GM18499 (cell line): Measurements from ENCODE around the gene CRYBG3.
"Not testable (repeated sequence)": the region's sequence is repeated elsewhere in the genome, so short reads cannot be mapped to it uniquely, and the experiment has no call there.

Source experiments
- ATAC-seq: cut with Tn5 transposase; IDR thresholded peaks from one replicate; pipeline ENCODE4 v1.9.1; 2021; ENCODE audit warnings: moderate number of reproducible peaks; ENCODE audit not compliant: insufficient read depth, unreplicated experiment

CRYBG3 gene

DNA sequence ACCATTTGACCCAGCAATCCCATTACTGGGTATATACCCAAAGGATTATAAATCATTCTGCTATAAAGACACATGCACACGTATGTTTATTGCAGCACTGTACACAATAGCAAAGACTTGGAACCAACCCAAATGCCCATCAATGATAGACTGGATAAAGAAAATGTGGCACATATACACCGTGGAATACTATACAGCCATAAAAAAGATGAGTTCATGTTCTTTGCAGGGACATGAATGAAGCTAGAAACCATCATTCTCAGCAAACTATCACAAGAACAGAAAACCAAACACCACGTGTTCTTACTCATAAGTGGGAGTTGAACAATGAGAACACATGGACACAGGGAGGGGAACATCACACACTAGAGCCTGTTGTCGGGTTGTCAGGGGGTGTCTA, 11.4 kb downstream of the CRYBG3 start:
- not testable (repeated sequence) for ATAC-seq

DNA sequence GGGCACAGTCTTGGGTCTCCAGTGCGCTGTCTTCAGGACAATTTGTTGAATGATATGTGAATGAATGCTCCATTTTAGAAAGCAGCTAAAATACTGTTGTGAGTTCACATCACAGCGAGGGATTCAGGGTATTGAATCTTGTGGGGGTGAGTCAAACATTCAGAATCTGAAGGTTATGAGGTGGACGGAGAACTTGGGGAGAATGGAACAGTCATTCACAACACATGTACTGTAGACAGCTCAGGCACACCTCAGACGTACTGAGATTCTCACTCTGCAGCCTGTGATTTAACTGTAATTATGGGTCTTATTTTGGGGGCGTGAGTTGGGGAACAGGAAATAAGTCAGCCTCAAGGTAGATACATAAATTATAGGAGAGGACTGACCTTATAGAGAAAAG, 13.9 kb downstream of the CRYBG3 start:
- no peak for ATAC-seq

DNA sequence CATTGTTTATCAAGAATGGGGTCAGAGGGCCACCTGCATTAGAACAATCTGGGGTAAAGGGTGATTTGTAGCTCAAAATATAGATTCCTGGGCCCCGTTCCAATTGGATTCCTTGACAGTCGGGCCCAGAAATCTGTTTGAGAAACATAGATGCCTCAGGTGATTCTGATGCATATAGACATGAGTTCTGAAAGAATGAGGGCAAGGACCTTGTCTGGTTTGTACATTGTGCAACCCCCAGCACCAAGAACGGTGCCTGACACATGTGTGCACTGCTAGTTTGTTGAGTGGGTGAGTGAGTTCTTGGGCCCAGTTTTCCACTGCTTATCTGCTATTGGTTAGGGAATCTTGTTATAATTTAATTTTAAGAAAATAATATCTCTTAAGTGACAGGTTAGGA, 16.6 kb downstream of the CRYBG3 start:
- ATAC-seq, result no peak

DNA sequence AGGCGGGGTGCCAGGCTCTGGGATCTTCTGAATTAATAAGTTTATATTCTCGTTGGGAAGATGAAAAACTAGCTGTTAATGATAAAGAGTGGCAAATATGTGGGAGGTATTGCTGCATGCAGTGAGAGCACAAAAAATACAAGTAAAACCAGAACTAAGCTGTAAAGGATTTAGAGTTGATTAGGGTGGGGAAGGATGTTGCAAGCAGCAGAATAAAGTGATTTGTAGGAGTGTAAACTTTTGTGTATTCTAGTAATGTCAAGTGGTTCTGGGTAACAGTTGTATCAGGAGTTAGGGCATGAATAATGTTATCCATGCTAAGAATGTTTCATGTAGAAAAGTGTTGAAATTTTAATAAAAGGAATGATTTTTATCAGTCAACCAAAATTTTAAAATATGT, 18.1 kb downstream of the CRYBG3 start:
- ATAC-seq, result no peak

DNA sequence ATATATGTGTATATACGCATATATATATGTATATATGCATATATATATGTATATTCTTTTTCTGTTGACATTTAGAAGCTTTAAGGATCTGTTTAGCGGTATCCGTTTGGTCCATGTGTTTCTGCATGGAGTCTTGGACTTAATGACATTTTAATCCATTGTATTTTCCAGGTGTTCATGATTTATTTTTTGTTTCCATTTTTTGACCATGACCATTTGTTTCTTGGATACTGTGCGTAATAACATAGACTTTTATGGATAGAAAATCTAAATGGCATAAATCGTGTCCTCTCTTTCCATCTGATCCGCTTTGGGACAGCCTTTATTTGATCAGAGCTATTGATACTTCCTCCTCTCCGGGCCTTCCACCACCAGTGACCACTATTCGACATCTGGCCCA, 19.5 kb downstream of the CRYBG3 start:
- ATAC-seq, result no peak

DNA sequence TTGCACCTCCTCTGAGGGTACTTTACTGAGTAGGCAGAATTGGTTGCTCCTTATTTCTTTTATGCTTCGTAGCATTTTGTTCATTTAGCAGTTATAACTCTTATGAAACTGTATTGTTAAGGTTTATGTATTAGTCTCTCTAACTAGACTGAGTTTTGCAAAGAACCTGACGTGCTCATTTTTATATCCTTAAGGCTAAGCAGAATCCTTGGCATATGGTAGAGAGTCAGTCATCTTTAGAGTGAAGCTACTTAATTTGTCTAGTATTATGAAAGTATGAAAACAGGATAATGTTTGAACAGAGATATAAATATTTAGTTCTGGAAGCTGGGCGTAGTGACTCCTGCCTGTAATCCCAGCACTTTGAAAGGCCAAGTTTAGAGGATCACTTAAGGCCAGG, 20.1 kb downstream of the CRYBG3 start:
- ATAC-seq, result no peak

DNA sequence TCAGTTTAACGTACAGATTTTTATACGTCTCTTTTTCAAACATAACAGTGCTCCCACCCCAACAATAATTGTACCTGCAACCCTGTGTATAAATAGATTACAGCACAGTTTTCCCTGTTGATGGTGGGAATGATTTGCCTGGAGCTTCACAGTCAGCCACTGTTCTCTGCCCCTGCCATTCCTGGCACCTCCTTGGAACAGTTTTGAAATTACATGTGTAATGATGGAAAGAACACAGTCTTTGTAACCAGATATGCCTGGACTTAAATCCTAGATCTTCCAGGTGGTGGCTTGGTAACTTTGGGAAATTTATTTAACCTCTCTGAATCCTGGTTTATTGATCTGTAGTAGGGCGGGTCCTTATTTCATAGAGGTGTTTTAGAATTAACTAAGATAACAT, 27.0 kb downstream of the CRYBG3 start:
- no peak for ATAC-seq

DNA sequence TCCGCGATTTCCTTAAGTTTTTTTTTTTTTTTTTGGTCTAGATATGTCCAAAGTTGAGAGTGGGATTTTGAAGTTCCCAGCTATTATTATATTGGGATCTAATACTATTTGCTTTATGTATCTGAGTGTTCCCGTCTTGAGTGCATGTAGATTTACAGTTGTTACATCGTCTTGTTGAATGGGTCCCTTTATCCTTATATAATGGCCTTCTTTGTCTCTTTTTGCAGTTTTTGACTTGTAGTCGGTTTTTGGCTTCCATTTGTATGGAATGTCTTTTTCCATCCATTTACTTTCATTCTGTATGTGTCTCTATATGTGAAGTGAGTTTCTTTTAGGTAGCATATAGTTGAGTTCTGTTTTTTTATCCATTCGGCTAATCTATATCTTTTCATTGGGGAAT, 35.6 kb downstream of the CRYBG3 start:
- ATAC-seq, result no peak

DNA sequence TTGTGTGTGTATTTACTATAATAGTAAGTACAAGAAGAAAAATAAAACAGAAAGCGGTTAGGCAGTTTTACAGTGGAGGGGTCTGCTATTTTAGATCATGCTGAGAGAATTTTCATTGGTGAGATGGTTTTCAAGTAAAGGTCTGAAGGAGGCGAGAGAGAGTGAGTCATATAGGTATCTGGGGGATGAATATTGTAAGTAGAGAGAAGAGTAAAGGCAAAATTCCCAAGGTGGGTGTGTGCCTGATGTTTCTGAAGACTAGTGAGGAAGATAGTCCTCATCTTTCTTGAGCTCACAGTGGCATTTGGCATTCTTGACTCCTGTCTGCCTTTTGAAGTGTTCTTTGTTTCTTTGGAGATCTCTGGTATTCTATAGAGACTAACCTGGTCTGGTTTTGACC, 38.6 kb downstream of the CRYBG3 start:
- ATAC-seq, result no peak

DNA sequence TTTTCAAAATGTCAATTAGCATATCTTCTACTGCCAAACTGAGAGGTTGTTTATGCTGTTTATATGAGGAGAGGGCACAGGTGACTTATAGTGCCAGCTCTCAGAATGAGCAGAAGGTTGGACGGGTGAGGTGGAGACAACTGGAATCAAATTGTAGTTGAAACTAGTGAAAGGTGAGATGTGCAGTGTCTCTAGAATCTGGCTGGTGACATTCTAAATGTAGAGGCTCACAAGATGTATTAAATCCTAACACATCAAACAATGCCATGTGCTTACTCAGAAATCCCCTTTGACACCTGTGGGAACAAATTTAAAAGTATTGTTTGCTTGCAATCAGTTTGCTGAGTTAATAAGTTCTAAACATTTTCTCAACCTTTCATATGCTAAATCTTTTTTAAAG, 40.8 kb downstream of the CRYBG3 start:
- no peak for ATAC-seq

DNA sequence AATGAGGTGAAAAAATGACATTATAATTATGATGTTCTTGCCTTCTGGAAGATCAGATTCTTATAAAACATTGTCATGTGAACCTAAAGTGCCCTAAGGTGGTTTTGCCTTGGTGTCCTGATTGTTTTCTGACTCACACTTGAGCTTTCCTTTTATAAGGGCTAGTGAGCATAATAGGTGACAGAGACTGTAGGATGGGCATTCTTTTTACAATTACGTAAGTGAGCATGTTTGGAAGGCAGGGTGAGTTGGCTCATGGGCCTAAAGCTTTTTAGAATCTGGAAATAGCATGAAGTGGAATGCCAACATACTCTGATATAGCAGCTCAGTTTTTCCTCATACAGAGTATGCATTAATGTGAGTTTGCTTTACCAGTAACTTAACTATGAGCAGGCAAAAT, 41.2 kb downstream of the CRYBG3 start:
- ATAC-seq, result no peak

DNA sequence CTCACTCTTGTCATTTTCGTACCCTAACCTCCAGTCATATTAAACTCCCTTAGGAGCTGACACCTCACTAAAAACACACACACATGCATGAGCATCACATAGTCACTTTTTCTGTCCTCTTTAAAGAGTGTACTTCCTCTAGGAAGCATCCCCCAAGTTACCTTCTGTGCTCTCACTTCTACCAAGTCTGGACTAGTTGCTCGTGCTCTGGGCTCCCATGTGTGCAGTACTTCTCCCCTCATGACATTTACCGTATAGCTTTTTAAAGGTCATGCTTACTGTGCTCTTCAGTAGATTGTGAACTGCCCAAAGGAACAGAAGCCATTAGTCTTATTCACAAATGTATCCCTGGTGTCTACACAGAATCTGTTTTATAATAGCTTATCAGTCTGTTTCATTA, 42.0 kb downstream of the CRYBG3 start:
- no peak for ATAC-seq

DNA sequence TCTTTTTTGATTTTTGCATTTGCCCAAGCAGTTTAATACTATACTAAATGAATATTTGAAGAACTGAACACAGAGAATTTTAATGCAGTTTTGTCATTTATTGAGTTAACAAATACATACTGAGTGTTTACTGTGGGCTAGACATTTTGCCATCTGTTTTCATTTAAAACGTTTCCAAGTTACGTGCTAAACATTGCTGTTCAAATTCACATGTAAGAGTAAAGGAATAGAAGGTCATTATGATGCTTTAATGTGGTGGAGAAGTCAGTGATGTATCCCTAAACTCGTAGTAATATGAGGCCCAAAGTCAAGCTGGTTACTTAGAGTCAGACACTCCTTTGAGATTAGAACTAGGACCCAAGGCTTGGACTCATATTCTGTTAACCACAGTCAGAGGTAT, 49.4 kb downstream of the CRYBG3 start:
- ATAC-seq, result no peak

DNA sequence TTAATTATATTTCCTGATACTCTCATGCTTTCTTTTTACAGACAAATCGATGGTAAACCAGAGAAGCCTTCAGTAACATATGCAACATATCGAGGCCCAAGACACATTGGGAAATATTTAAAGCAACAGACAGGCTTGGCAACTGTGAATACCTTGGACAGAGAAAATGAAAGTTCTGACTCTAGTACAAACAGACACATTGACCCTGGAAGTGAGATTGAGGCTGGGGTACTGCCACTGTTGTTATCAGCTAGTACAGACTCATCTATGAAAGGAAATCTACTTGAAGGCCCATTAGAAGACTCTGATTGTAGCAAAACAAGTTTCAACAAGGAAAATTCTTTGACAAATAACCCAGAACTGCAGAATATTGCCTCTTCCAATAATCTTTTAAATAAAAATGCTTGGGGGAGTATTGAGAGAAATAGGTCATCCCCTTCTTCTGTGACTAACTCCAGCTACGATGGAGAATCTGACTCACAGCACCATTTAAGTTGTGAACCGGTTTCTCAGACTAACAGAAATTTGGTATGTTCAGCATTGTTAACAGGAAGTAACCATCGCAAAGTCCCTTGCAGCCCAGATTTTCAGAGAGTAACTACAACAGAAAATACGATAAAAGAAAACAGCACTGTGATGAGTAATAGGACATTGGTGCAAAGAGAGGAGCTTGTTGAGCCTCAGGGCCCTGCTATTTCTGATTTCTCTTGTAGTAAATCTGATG, 50.2 kb downstream of the CRYBG3 start:
- ATAC-seq, result no peak

DNA sequence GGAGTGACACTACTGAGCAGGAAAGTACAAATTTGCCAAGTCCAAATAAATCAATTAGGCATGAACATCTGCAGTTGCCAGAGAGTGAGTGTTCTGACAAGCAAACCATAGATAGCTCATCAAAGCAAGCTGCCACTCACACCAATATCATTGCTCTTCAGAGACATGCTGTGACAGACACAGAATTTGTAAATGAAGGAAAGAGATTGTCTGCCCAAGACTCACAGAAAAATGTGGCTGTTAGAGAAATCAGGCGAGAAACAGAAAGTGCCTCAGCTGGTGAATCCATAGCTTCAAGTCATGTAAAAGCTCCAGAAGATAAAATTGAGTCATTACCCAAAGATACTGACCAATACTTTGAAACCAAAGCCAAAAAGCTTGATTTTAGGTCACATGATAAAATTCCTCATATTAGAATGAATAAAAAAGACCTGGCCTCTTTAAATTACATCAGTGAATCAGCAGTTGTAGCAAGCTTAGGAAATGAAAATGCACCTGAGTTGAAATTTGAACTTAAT, 50.8 kb downstream of the CRYBG3 start:
- no peak for ATAC-seq

DNA sequence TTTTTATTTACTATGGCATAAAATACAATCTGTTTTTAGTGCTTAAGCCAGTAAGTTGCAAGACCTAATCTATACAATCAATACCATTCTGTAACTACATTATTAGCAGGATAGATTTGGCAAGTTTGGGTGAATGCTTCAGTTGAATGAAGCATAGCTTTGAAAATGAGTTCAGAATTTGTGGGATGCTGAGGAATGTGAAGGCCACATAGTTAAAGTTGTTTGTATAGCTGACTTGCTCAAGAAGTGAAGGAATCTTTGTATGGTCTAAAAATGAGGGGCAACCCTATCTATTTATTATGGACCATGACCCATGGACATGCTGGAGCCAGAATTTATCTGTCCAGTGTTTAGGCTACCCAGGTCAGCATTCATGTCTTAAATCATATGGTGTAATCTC, 58.5 kb downstream of the CRYBG3 start:
- ATAC-seq, result no peak

DNA sequence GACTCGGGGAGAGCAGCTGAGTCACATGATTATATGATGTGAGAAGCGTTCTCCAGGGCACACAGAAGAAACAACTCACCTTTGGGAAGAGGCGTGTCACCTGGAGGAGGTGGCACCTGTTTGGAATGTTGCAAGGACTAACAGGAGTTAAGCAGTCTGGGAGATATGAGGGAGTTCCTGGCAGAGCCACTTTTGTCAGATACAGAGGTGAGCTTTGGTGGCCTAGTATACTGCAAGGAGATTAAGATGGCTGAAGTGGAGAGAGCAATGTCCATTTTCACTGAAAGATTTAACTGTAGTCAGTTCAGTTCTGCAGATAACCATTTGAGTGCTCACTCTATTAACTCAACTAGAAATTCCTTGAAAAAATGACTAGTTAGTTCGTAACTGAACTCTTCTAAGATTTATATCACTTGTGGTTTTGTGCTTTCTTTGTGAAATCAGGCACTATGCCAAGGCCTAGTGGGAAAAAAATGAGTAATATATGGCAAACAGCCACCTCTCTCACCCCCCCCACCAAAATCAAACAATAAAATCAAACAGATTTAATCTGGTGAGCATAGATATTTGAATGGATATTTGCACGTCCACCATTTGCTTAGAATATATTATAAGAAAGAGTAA, 61.3 kb downstream of the CRYBG3 start:
- ATAC-seq, result no peak

DNA sequence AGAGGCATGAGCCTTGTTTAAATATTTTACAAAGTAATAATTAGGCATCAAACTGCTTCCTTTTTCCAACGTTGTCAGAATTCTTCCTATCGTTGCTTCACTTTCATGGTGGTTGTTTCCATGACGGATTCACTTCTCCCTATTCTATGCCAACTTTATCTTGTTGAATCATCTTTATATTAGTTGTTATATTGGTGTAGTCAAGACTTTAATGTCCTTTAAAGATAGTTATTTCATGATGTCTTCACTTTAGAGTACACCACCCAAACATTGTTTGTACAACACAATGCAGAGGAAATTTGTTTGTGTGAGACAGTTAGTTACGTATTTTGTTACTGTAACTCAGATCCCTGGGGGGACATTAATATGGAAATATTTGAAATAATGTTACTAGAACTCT, 61.9 kb downstream of the CRYBG3 start:
- ATAC-seq, result no peak

DNA sequence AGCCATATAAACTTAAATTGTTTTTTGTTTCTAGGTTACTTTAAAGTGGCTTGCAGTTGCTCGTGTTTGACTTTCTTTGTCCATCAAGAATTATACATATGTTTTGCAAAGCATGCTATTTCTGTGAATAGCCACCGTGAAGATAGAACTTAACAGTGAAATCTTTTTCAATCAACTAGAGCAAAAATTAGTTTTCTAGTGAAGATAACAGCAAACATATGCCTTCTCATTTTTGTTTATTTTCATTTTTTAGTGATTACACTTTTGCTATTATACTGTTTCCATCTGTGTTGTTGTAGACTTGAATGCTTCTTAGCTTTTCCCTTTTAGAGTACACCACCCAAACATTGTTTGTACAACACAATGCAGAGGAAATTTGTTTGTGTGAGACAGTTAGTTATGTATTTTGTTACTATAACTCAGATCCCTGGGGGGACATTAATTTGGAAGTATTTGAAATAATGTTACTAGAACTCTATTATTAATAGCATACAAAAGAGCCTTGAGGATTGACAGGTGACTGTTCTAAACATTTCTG, 62.8 kb downstream of the CRYBG3 start:
- no peak for ATAC-seq

DNA sequence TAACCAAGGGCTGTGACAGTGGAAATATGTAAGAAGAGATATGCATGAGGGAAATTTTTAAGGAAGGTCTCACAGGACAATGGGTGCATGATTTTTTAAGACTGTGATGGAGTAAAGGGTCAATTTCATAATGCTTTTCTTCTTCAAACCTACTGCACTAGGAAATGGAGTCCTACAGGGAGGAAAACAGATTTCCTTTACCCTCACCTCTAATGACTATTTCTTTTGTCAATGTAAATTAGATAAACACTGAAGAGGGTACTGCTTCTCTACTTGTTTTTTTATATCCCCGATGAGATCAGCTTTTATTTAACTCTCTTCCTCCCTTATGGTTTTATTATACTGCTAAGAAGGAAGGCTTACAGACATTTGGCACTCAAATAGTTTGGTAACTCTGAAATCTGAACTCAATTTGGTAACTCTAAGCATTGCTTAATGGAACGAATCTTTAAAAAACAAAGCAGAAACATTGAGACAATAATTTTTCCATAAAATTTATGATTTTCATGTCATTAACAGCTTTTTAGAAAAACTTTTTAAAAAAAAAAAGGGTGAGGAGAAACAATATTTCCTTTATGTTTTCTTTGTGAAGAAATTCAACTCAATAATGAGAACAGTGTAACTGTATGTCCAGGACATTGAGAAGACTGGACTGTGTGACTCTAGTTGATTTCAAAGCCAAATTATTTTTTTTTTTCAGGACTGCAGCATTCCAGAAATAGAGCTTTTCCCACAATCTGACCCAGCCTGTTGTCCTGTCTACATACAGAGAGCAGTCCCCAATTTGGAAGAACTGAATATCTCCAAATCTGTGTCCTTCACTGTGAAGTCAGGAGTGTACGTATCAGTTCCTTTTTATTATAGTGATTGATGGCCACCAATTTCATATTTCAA, 64.4 kb downstream of the CRYBG3 start:
- no peak for ATAC-seq

DNA sequence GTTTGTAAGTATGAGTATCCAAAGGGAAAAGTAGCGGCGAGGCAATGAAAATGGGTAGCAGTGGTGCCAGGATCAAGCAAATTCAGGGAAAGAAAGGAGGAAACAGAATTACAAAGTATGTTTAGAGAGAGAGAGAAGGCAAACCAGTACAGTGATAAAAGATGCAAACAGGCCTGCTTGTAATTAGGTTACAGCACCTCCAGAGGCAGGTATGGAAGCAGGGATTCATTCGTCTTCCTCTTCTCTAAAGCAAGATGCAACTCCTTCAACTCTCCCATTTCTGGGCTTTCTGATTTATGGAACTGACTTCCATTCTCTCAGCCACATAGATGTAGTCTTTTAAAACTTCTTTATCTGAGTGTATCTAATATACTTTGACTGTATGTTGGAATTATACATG, 68.0 kb downstream of the CRYBG3 start:
- no peak for ATAC-seq
